HG03521 (cell line): Measurements from ENCODE around the gene CCNG2.
"Not testable (repeated sequence)": the region's sequence is repeated elsewhere in the genome, so short reads cannot be mapped to it uniquely, and the experiment has no call there.

ENCODE experiments used
- ATAC-seq: cut with Tn5 transposase; IDR thresholded peaks from one replicate; pipeline ENCODE4 v1.9.1; 2021; ENCODE audit warnings: mild to moderate bottlenecking, moderate library complexity; ENCODE audit not compliant: unreplicated experiment

CCNG2 gene

DNA sequence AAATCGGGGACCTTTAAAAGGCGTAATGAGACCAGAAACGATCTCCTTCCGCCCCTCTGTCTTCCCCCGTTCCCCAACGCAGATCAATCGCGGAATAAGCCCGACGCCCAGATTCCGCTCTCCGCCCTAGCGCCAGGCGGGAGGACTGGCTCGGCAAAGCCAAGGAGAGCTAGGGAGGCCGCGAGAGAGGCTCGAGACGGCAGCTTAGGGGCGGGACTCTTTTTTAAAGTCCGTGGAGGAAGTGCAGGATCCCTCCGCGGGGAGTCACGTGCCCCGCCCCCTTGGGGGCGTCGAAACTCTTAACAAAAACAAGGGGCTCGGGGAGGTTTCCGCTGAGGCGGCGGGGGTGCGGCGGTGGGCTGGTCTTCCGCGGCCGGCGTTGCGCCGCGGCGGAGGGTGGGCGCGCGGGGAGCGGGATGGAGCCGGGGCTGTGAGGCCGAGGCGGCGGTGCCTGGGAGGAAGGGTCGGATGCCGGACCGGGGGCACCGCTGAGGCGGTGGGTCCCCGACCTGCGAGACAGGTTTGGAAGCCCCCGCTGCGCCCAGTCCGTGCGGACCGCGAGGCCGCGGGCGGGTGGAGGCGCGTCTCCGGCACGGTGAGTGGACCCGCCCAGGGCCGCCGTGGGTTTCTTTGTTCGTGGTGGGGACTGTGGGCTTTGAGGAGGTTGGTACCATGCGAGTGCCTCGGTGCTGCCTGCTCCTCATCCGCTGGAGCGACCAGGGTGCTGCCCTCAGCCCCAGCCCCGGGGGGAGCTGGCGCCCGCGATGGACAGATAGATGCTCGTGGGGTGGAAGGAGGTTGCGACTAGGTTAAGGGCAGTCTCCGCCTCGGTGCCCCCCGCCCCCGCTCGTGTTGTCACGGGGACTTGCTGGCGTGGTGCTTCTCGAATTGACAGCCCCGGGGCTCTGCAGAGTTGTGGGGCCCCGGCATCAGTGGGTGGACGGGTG is at the start of gene CCNG2:
Gene CCNG2 (plus strand): TSS at position 296 of the 947 bp plus-strand sequence. CDS start 1,326 bp downstream, outside the sequence.
- ATAC-seq = peak; percentile 24

GRCh38 chr4:77110730-77111129 is 46.3 kb upstream of the CCNG2 start:
- no peak for ATAC-seq

GRCh38 chr4:77113069-77113468 is 43.9 kb upstream of the CCNG2 start:
- ATAC-seq = no peak

- no peak for ATAC-seq
These were observed 39.3 kb upstream of the CCNG2 start for GRCh38 chr4:77117721-77118120.

GRCh38 chr4:77120886-77121508 is 36.0 kb upstream of the CCNG2 start:
- ATAC-seq = peak; percentile 59

GRCh38 chr4:77121736-77122240 is 35.2 kb upstream of the CCNG2 start:
- no peak for ATAC-seq

- no peak for ATAC-seq
These were observed 34.4 kb upstream of the CCNG2 start for GRCh38 chr4:77122656-77123055.

DNA sequence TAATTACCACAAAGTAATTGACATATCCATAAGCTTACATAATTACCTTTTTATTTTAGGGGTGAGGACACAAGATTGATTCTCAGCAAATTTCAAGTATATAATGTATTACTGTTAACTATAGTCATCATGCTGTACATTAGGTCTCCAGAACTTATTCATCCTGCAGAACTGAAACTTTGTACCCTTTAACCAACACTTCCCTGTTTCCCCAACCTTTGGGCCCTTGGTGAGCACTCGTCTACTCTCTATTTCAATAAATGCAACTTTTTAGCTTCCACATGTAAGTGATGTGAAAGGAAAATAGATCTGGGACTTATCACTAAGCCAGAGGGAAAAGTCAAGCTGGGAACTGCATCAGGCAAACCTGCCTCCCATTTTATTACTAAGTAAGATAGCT is 33.6 kb upstream of the CCNG2 start:
- ATAC-seq = no peak

GRCh38 chr4:77124576-77124975 is 32.4 kb upstream of the CCNG2 start:
- no peak for ATAC-seq

- no peak for ATAC-seq
These were observed 31.0 kb upstream of the CCNG2 start for GRCh38 chr4:77125961-77126360.

GRCh38 chr4:77126809-77127208 is 30.2 kb upstream of the CCNG2 start:
- ATAC-seq = peak; percentile 81

- ATAC-seq = peak; percentile 57
These were observed 29.8 kb upstream of the CCNG2 start for GRCh38 chr4:77127215-77127614.

- ATAC-seq = no peak
These were observed 29.0 kb upstream of the CCNG2 start for GRCh38 chr4:77127837-77128621.

DNA sequence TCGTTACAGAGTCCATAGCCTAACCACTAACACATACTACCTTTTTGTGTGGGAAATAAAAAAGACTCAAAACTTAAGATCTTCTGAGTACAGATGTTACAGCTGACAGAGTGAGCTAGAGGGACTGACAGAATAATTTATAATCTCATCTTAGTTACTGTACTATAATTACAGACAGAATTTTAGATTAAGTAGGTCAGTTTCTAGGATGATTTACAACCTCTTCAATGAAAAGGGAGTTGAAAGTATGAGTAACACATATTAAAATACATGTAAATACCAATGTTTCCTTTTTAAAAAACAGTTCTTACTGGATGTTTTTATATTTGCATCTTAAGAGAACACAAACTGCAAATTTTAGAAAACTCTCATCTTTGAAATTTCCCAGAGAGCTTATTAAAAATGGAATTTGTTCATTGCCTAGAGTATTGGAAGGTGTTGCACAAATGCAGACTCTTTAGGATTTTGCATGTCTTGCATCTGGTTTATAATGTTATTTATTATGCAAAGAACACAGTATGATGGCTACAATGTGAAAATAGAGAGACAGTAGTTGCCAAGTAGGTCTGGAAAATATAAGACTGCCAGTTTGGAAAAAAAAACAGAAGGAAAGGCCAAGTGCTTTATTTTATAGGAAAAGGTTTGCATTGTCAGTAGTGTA is 24.2 kb upstream of the CCNG2 start:
- ATAC-seq = no peak

DNA sequence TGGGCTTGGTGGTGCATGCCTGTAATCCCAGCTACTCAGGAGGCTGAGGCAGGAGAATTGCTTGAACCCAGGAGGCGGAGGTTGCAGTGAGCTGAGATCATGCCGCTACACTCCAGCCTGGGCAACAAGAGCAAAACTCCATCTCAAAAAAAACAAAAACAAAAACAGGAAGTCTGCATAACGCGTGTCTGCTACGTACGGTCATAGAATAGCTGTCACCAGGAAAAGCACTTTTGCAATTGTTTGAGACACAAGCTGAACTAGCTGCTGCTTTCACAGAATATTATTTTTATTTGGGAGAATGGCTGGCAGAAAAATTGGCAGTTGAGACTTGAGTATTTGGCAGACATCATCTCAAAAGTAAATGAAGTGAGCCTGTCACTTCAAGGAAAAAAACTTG is 19.6 kb upstream of the CCNG2 start:
- ATAC-seq = not testable (repeated sequence)

DNA sequence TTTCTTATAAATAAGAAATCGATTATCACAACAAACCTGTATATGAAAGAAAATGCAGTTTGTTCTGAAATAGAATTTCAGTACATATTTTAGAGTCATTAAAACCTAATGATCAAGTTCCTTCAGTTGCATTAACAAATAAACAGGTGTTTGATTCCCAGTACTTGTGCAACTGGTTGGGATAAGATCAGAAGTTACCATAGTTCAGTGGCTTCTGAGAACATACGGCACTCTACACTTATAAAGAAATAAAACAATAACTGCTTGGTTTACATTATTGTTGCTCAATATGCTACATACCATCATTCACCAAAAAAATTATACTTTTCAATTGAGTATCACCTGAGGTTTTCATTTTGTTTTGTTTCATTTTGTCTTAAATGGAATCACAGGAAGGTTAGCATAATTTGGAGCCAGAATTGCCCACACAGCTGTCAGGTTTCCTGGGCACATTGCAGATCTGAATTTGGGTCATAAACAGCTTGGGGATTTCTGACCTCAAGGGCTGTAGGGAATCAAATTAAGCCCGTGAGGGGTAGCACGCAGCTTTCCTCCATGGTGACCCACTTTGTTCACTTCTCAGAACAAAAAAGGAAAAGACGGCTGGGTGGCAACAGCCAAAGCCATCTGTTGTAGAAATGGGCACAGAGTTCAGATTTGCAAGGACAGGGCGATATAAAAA is 14.9 kb upstream of the CCNG2 start:
- no peak for ATAC-seq

DNA sequence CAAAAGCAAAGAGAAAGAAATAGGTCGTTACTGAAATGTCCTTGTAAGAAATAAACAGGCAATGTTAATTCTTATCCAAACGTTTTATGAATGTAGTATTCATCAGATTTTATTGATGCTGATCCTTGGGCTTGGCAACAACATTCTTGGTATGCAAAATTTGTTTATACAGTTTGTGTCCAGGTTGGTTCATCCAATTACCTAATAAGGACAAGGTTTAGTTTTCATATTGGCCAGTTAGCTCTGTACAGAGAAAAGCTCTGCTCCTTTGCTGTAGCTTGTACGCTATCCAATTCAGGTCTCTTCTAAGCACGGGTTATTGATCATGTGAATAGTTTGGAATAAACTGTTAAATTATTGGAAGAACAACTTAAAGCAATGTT is 14.4 kb upstream of the CCNG2 start:
- ATAC-seq = no peak

DNA sequence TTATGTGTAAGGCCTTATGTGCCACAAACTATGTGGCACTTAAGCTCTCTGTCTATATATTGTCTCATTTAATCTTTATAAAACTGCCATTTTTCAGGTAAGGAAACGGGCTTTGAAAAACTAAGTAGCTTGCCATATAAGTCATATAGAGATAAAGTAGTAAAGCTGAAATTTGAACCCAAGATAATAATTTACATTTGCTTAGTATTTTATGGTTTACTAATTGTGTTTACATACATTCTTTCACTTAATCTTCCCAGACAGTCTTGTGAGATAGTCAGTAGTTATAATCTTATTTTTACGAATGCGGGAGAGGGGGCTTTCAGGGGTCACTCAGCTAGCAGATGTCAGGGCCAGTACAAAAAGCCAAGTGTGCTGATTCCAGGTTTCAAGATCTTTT is 13.9 kb upstream of the CCNG2 start:
- no peak for ATAC-seq

GRCh38 chr4:77145842-77146185 is 11.2 kb upstream of the CCNG2 start:
- ATAC-seq = no peak
